Adrenal gland (tissue), 12 donors: ENCODE results near the gene IQCC. TPM values are rescaled to one million over a fixed set of nuclear protein-coding genes. Genes with fewer than 3 reads are reported as not detected.

Source experiments
- DNase-seq, 7 donors: peaks; one replicate each; pipeline ENCODE4 v3.0.0-alpha.2; 2019 to 2020
- H3K27ac ChIP-seq, 5 donors: fragments of 200-600 bp; sonication (generic) in 4 of 5; 1 replicate in 3 of 5; 2 replicates in 2 of 5; pipeline versions ENCODE4 v1.5.1 to v1.8.0; 2016 to 2020; ENCODE audit warnings: mild to moderate bottlenecking in 1 of 5
- H3K27me3 ChIP-seq: fragments of 200-600 bp; 2 replicates; pipeline ENCODE4 v1.8.0; 2021
- H3K36me3 ChIP-seq, 2 donors: fragments of 200-600 bp; replicated peaks in 1 of 2; 1 replicate in 1 of 2; 2 replicates in 1 of 2; pipeline versions ENCODE4 v1.5.1 to v1.8.0; 2018 to 2022
- H3K4me1 ChIP-seq, 2 donors: fragments of 200-600 bp; replicated peaks in 1 of 2; 1 replicate in 1 of 2; 2 replicates in 1 of 2; pipeline versions ENCODE4 v1.5.1 to v1.8.0; 2018 to 2021
- H3K4me3 ChIP-seq, 4 donors: fragments of 200-600 bp; sonication (generic) in 3 of 4; one replicate each; pipeline ENCODE4 v1.5.1; 2016 to 2018
- H3K9me3 ChIP-seq, 3 donors: fragments of 200-600 bp; sonication (generic) in 1 of 3; replicated peaks in 1 of 3; 1 replicate in 2 of 3; 2 replicates in 1 of 3; pipeline versions ENCODE4 v1.5.1 to v1.8.0; 2016 to 2021
- CTCF ChIP-seq, 6 experiments: fragments of 450-650 bp in 4 of 6; fragments of 200-600 bp in 2 of 6; sonication (generic) in 1 of 6; IDR thresholded peaks; 1 replicate in 5 of 6; 2 replicates in 1 of 6; pipeline versions ENCODE4 v1.5.1 to v1.8.0; 2016 to 2021; ENCODE audit warnings: antibody characterized with exemption in 6 of 6, mild to moderate bottlenecking in 2 of 6, moderate library complexity in 1 of 6
- POLR2A ChIP-seq, 2 donors: fragments of 450-650 bp; IDR thresholded peaks; one replicate each; pipeline ENCODE4 v1.6.1; 2017; ENCODE audit warnings: antibody characterized with exemption in 2 of 2, mild to moderate bottlenecking in 2 of 2, moderate library complexity in 1 of 2
- WGBS, 4 donors: extraction: QIAGEN DNeasy Blood & Tissue Kit in 2 of 4; methylation state at CpG; one replicate each; pipeline versions ENCODE4 v1.1.5 to v1.1.7; 2013 to 2017; 5-methylcytosine and 5-hydroxymethylcytosine counted together
- intact Hi-C, 2 donors: fragments of 100-400 bp; cut with DNase I; formaldehyde crosslinking; loops; one replicate each; pipeline versions ENCODE4 v1.14.1 to v1.15.0; 2022 to 2023
- polyA plus RNA-seq, 3 donors: library from polyadenylated mRNA; stranded (reverse); fragments of 200-250 nt in 2 of 3; fragments of 350-450 nt in 1 of 3; fragmentation: Illumina TruSeq in 1 of 3; extraction: RNeasy Lipid Tissue Mini Kit (QIAGEN cat#74804) in 1 of 3; gene quantifications; one replicate each; pipeline ENCODE4 v1.2.3, GENCODE V29; 2013 to 2014
- total RNA-seq, 9 donors: library from RNA; depleted of rRNA in 4 of 9; stranded (reverse); fragments of >200 nt in 4 of 9; fragments of 120-200 nt in 1 of 9; fragmentation: NEBNext Ultra II Directional in 1 of 9; extraction: Animal tissue kit (Norgen Biotek cat#: 25700) in 1 of 9; gene quantifications; one replicate each; pipeline versions ENCODE4 v1.1.0 to v1.2.4, GENCODE V29; 2013 to 2023
- donor health status: healthy with polysubstance abuse.
- donor health status: Bipolar disorder and iron deficiency.
- donor health status: DM: yes; HTN: yes; CAD: no.
- donor health status: DM: no; HTN: no; CAD: no.
- donor health status: DM: no; HTN: no; CAD: no.
- donor health status: DM: yes; HTN: yes; CAD: no.

IQCC gene
- total and polyA plus RNA-seq, 12 donors = 1.5 to 3.9 (median 3.0) TPM

GRCh38 chr1:32224285-32224684 lies 18.8 kb downstream of the IQCC start:
- H3K27ac ChIP-seq = no peak overlapping the region
- no peak overlapping the region for H3K4me3 ChIP-seq
- H3K4me1 ChIP-seq = peaks cover 21 to 31% of the 10 kb centered on the region in 2 donors
- peaks cover 0 to 66% of the 10 kb centered on the region in 2 donors for H3K36me3 ChIP-seq
- no peak for DNase-seq
- WGBS, 4 donors = 67 to 91% (median 77%) methylated on average over 4 of the region's 4 CpGs
- no peak for TF ChIP-seq CTCF (IDR thresholded peaks at IDR 0.05)
- no peak for TF ChIP-seq POLR2A (IDR thresholded peaks at IDR 0.05)
- intact Hi-C loops = no loop called here
- no peaks in the 10 kb centered on the region for H3K27me3 ChIP-seq
- no peaks in the 10 kb centered on the region for H3K9me3 ChIP-seq

- no peak overlapping the region for H3K4me3 ChIP-seq
- peaks cover 3 to 9% of the 10 kb centered on the region in 2 donors for H3K4me1 ChIP-seq
- H3K36me3 ChIP-seq = peaks cover 0 to 87% of the 10 kb centered on the region in 2 donors
- intact Hi-C loops = no loop called here
- no peak for TF ChIP-seq POLR2A (IDR thresholded peaks at IDR 0.05)
- no peak for TF ChIP-seq CTCF (IDR thresholded peaks at IDR 0.05)
- peak overlapping the region in 1 of 5 donors; percentile 10 for H3K27ac ChIP-seq
- H3K9me3 ChIP-seq = no peaks in the 10 kb centered on the region
- H3K27me3 ChIP-seq = no peaks in the 10 kb centered on the region
- 68 to 73% (median 70%) methylated on average over 3 of the region's 3 CpGs for WGBS, 4 donors
- no peak for DNase-seq
Measured at GRCh38 chr1:32228771-32229170, 23.3 kb downstream of the IQCC start.

- peaks cover 0 to 62% of the 10 kb centered on the region in 2 donors for H3K36me3 ChIP-seq
- DNase-seq = no peak
- no peaks in the 10 kb centered on the region for H3K9me3 ChIP-seq
- H3K4me3 ChIP-seq = no peak overlapping the region
- 86 to 92% (median 90%) methylated on average over 5 of the region's 5 CpGs for WGBS, 4 donors
- peaks cover 19 to 26% of the 10 kb centered on the region in 2 donors for H3K4me1 ChIP-seq
- intact Hi-C loops = no loop called here
- TF ChIP-seq CTCF (IDR thresholded peaks at IDR 0.05) (no peak), POLR2A (IDR thresholded peaks at IDR 0.05) (no peak)
- no peaks in the 10 kb centered on the region for H3K27me3 ChIP-seq
- H3K27ac ChIP-seq = no peak overlapping the region
Measured at GRCh38 chr1:32231843-32232432, 26.5 kb downstream of the IQCC start.

GRCh38 chr1:32232558-32233304 lies 27.3 kb downstream of the IQCC start:
- Histone ChIP-seq H3K36me3 (peaks cover 0 to 54% of the 10 kb centered on the region in 2 donors), H3K27ac (no peak overlapping the region), H3K4me3 (no peak overlapping the region), H3K9me3 (no peaks in the 10 kb centered on the region), H3K27me3 (no peaks in the 10 kb centered on the region), H3K4me1 (peaks cover 19 to 29% of the 10 kb centered on the region in 2 donors)
- TF ChIP-seq CTCF (IDR thresholded peaks at IDR 0.05) (no peak), POLR2A (IDR thresholded peaks at IDR 0.05) (no peak)
- intact Hi-C loops = no loop called here
- WGBS, 4 donors = 87 to 97% (median 93%) methylated on average over 8 of the region's 8 CpGs
- DNase-seq = no peak
